ENCODE data around the gene RNF133.

Gene RNF133

GRCh38 chr7:122717356-122718089 is 18.6 kb upstream of the RNF133 start:
- no peak overlapping the region for H3K27ac Mint-ChIP-seq
- TF ChIP-seq CTCF (IDR thresholded peaks at IDR 0.05; ENCODE audit: unreplicated experiment in 3 of 3), result no peak
- no peaks in the 10 kb centered on the region for H3K36me3 Mint-ChIP-seq (ENCODE audit: low read depth)
- H3K9me3 Mint-ChIP-seq, result peaks cover 4% of the 10 kb centered on the region
- no peaks in the 10 kb centered on the region for H3K4me1 Mint-ChIP-seq
- H3K4me3 Mint-ChIP-seq, result no peak overlapping the region
- H3K27me3 Mint-ChIP-seq (ENCODE audit: low read depth), result peaks cover 4% of the 10 kb centered on the region

- Mint-ChIP-seq H3K4me1 (no peaks in the 10 kb centered on the region), H3K27me3 (ENCODE audit: low read depth) (no peaks in the 10 kb centered on the region), H3K36me3 (ENCODE audit: low read depth) (no peaks in the 10 kb centered on the region), H3K4me3 (no peak overlapping the region), H3K27ac (no peak overlapping the region), H3K9me3 (no peaks in the 10 kb centered on the region)
- TF ChIP-seq CTCF (IDR thresholded peaks at IDR 0.05; ENCODE audit: unreplicated experiment in 3 of 3), result no peak
These were observed 16.3 kb upstream of the RNF133 start for GRCh38 chr7:122715183-122715582.

- TF ChIP-seq CTCF (IDR thresholded peaks at IDR 0.05; ENCODE audit: unreplicated experiment in 3 of 3), result no peak
- Mint-ChIP-seq H3K4me1 (no peaks in the 10 kb centered on the region), H3K27ac (no peak overlapping the region), H3K36me3 (ENCODE audit: low read depth) (no peaks in the 10 kb centered on the region), H3K4me3 (no peak overlapping the region), H3K27me3 (ENCODE audit: low read depth) (no peaks in the 10 kb centered on the region), H3K9me3 (no peaks in the 10 kb centered on the region)
These were observed 12.0 kb upstream of the RNF133 start for GRCh38 chr7:122710916-122711315.

GRCh38 chr7:122709930-122710646 is 11.2 kb upstream of the RNF133 start:
- no peaks in the 10 kb centered on the region for H3K27me3 Mint-ChIP-seq (ENCODE audit: low read depth)
- no peaks in the 10 kb centered on the region for H3K36me3 Mint-ChIP-seq (ENCODE audit: low read depth)
- no peak overlapping the region for H3K4me3 Mint-ChIP-seq
- no peak overlapping the region for H3K27ac Mint-ChIP-seq
- TF ChIP-seq CTCF (IDR thresholded peaks at IDR 0.05; ENCODE audit: unreplicated experiment in 3 of 3), result no peak
- H3K9me3 Mint-ChIP-seq, result no peaks in the 10 kb centered on the region
- no peaks in the 10 kb centered on the region for H3K4me1 Mint-ChIP-seq

GRCh38 chr7:122706836-122707235 is 7.9 kb upstream of the RNF133 start:
- no peaks in the 10 kb centered on the region for H3K4me1 Mint-ChIP-seq
- H3K27ac Mint-ChIP-seq, result no peak overlapping the region
- H3K27me3 Mint-ChIP-seq (ENCODE audit: low read depth), result no peaks in the 10 kb centered on the region
- no peaks in the 10 kb centered on the region for H3K9me3 Mint-ChIP-seq
- no peak overlapping the region for H3K4me3 Mint-ChIP-seq
- TF ChIP-seq CTCF (IDR thresholded peaks at IDR 0.05; ENCODE audit: unreplicated experiment in 3 of 3), result no peak
- H3K36me3 Mint-ChIP-seq (ENCODE audit: low read depth), result no peaks in the 10 kb centered on the region
